ENCODE results near the gene ASB2.

ASB2 gene

DNA sequence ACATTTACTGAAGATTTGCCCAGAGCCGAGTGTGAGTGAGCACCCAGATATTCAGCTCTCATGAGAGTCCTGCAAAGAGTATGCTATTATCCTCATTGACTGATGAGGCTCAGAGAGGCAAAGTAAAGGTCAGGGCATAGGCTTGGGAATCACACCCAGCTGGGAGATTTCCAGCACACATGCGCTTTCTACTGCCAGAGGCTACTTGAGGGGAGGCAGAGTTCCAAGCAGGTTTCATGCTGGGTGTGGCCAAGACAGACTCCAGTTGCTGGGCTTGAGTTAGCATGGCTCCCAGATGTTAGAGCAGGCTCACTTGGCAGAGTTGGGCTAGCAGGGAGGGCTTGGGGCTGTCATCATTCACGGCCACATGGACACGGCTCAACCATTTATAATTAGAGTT is 63.6 kb downstream of the ASB2 start:
- in situ Hi-C loops (cut with HindIII; ENCODE audit: low sequenced_read_pairs): loop anchor here (25.0 kb wide), 1 partner anchor 250 kb away; no protein-coding TSS in a partner anchor

DNA sequence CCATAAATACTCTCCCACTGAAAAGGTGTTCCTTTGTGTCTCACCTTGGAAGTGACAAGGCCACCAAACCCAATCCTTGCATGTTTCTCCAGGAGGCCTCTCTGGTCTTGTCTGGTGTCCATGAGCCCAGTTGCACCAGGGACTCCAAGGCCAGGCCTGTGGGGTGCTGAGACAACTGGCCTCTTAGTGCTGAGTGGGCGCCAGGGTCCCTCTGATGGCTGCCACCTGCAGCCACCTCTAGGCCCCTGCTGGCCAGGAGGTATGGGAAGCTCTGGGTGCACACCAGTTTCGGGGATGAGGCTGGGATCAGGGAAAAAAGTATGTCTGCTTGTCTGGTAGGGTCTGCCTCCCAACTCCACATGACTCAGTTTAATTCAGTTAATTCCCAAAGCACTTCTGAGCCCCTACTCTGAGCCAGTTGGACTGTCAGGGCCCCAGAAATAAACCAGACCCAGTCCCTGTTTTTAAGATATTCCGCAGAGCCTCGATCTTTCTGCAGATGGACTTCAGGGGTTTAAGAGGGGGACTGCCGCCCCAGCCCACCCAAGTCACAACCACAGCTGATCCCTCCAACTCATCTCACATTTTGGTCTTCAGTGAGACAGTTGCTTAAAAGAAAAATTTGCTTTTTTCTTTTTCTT is 64.3 kb downstream of the ASB2 start:
- in situ Hi-C loops (cut with HindIII; ENCODE audit: low sequenced_read_pairs): loop anchor here (25.0 kb wide), 1 partner anchor 250 kb away; no protein-coding TSS in a partner anchor

DNA sequence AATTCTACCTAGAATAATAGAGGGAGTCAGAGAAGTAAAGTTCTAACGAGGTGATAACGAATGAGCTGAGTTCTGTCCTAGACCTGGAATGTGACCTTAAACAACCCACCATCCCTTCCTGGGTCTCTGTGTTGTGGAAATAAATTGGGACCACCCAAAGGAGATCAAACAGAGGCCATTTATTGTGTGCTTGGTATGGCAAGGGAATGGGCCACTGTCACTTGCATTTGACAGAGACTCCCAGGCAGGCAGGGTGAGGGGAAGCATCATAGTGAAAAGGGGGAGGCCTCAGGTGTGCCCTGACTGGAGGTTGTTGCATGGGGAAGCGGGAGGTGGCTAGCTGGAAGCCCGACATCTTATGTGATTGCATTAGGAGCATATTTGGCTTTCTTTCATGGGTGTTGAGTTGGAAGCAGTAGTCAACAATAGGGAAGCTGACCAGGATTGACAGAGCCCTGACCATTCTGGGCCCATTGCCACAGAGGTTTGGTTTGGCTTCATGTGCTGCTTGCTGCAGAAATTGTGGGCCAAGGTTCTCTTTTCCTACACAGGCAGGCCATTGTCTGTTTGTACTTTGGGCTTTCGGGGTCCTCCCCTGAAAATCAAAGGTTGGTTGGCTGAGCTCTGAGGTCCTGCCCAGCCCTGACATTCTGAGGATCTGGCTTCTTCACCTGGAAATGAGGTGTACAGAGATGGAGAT is 66.8 kb downstream of the ASB2 start:
- in situ Hi-C loops (cut with HindIII; ENCODE audit: low sequenced_read_pairs): loop anchor here (25.0 kb wide), 1 partner anchor 247 kb away; no protein-coding TSS in a partner anchor

DNA sequence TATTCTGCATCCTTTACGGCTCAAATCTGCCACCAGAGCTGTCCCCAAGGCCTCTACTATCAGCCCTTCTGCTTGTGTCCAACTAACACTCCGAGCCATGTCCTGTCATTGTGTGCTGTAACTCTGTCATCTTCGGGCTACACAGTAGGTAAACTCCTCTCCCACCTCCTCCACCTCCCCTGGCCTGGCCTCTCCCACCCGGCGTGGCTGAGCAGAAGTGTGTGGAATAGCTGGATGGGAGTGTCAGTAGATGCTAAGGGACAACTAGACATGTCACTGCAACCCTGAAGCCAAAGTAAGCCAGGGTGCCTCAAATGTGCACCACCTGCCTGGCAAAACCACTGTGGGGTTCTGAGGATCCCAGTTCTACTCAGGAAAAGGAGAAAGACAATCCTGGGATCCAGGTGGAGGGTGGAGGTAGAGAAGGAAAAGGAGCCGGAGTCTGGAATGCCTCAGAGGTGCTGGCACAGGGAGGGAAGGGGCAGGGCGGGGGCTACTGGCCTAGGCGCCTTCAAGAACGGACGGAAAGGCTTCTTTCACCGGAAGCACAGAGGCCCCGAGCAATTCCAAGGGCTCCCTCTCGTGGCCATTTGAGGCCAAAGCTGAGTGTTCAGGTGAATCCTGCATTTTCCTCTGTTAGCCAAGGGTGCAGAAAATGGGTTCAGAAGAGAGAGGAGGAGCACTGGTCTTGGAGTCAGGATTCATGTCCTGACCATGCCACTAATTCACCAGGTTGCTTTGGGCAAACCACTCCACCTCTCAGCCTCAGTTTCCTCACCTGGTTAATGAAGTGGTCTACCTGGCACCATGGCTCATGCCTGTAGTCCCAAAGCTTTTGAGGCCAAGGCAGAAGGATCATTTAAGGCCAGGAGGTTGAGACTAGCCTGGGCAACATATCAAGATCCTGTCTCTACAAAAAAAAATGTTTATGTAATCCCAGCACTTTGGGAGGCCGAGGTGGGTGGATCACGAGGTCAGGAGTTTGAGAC is 69.7 kb downstream of the ASB2 start:
- in situ Hi-C loops (cut with HindIII; ENCODE audit: low sequenced_read_pairs): loop anchor here (25.0 kb wide), 1 partner anchor 244 kb away; no protein-coding TSS in a partner anchor

DNA sequence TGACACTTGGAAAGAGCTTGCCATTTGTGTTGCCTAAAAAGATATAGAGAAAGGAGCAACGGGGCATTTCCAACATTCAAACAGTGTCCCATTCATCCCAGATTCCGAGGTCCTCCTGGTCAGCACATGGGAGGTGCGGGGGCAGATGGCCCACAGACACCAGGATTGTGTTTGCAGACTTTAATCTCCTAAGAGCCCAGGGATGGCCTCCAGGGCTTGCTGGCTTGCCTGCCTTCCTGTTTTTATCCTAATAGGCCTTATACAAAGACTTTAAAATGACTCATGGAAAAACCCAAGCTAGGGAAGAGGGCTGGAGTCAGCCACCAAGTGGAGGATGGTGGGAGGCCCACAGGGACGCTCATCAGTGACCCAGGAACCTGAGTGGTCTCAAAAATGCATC is 70.7 kb downstream of the ASB2 start:
- in situ Hi-C loops (cut with HindIII; ENCODE audit: low sequenced_read_pairs): loop anchor here (25.0 kb wide), 1 partner anchor 243 kb away; no protein-coding TSS in a partner anchor

DNA sequence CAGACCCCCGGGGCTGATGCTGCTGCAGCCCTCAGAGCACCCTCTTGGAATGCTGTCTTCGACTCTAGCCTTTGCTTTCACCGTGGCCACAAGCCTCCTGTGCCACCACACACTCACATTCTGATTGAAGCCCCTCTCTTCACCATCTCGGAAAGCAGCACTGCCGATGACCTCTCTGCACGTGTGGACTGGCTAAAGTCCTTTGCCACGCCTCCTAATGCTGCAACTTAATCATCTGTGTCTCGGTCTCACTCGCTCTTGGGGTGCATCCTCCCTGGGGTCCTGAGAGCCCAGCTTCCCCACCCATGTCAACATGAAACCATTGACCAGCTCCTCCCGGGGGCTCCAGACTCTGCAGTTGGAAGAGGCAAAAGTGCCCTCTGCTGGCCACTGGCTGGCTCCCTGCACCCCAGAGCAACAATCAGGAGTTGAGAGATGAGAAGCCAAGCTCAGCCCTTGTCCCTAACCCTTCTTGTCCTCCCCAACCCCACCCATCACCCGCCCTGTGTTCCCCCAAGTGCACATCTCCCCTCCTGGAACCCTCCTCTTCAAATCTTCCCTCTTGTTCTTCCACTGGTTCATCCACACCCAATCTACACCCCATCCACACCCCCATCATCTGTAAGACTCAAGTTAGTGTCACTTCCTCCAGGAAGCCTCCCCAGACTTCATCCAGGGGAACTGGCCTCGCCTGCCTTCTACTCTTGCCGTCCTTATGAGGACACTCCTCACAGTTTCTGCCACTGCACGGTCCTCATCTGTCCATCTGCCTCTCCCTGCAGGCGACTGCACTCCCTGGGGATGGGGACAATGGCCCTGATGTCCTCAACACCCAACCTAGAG is 72.8 kb downstream of the ASB2 start:
- in situ Hi-C loops (cut with HindIII; ENCODE audit: low sequenced_read_pairs): loop anchor here (25.0 kb wide), 1 partner anchor 241 kb away; no protein-coding TSS in a partner anchor

DNA sequence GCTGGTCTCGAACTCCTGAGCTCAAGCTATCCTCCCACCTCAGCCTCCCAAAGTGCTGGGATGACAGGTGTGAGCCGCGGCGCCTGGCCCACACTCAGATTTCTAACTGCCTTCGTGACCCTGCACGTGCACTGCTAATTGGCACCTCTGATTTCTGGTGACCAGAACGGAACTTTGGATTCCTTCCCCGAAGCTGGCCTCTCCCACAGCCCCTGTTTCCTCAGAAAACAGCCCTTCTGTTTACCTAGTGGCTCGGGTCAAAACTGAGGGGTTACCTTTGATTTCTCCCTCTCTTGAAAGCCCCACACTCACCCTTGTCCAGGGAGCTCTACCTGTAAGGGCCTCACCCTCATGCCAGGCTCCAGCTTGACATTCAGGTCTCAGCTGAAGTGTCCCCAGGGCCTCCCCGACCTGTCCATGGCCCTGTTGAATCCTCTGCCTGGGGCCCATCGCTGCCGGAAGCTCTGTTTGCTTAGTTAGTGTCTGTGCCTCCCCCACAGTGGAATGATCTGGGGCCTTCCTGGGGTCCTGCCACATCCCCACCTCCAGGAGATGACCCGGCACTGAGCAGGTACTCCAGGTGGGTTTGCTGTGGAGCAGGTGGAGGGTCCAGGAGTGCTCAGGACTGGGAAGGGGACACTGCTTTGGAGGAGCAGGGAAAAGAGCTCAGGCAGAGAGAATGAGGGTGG is 73.6 kb downstream of the ASB2 start:
- in situ Hi-C loops (cut with HindIII; ENCODE audit: low sequenced_read_pairs): loop anchor here (25.0 kb wide), 1 partner anchor 240 kb away; no protein-coding TSS in a partner anchor

DNA sequence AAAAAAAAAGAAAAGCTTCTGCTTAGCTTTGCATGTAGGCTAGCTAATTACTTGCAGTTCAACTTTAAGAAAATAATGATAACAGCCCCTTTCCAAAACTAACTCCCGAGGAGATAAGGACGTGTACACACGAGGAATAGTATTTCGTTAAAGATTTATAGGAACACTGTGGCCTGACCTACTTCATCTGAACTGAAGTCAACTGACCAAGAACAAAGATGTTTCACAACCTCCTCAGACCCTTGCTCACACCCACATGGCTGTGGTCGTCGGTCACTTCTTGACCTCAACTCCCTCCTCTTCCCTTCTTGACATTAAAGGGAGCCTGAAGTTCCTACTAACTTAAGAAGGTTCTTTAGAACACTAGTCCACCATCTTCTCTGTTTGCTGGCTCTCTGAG is 74.6 kb downstream of the ASB2 start:
- in situ Hi-C loops (cut with HindIII; ENCODE audit: low sequenced_read_pairs): loop anchor here (25.0 kb wide), 1 partner anchor 240 kb away; no protein-coding TSS in a partner anchor

DNA sequence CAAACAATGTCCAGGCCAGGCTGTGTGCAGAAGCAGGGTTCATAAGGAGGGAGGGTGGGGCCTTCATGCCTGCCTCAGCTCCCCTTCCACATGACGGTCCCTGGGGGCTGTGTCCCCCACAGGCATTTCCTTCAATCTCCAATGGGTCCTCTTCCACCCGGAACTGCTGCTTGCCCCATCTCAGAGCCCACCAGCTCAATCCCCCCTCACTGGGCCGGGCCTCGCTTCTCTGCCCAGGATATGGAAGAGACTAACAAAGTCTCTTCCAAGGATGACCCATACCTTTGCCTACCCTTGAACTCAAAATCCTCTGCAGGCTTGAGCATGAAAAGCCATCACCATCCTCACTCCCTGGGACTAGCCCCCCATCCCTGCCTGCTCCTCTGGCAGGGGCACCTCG is 77.6 kb downstream of the ASB2 start:
- in situ Hi-C loops (cut with HindIII; ENCODE audit: low sequenced_read_pairs): no loop called here

DNA sequence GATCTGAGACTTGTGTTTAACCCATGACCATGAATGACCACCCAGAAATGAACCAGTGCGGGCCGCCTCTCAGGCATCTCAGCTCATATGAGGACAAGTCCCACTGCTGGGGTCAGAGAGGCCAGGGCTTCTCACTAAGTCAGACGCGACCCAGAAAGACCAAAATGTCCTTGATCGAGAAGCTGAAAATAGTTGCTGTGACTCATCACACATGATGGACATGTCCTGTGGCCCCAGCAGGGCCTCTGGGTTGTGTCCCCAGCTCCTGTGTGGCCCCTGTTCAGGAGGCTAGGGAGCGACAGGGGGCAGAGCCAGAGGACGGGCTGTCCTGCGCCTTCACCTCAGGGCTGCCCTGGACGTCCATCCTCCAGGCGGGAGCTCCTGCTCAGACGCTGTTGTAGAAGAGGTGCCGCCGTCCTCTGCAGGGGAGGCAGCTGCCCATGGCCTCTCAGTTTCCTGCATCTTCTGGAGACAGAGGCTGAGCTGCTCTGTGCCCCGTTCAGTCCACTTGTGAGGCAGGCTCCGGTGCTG is 78.2 kb downstream of the ASB2 start:
- in situ Hi-C loops (cut with HindIII; ENCODE audit: low sequenced_read_pairs): no loop called here

DNA sequence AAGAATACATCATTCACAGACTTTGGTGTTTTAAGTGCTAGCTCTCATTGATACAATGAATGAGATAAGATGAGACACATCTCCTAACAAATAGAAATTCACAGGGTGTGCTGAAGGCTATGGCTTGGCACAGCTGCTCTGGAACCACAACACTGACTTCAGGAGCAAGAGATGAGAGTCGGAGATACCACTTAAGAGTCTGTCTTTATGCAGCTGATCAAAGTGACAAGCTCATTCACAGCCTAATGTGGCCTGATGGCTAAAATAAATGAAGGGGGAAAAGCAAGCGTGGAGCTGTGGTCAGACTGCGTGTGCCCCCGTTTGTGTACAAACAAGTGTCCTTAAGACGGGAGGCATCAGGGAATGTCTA is 78.9 kb downstream of the ASB2 start:
- in situ Hi-C loops (cut with HindIII; ENCODE audit: low sequenced_read_pairs): no loop called here

DNA sequence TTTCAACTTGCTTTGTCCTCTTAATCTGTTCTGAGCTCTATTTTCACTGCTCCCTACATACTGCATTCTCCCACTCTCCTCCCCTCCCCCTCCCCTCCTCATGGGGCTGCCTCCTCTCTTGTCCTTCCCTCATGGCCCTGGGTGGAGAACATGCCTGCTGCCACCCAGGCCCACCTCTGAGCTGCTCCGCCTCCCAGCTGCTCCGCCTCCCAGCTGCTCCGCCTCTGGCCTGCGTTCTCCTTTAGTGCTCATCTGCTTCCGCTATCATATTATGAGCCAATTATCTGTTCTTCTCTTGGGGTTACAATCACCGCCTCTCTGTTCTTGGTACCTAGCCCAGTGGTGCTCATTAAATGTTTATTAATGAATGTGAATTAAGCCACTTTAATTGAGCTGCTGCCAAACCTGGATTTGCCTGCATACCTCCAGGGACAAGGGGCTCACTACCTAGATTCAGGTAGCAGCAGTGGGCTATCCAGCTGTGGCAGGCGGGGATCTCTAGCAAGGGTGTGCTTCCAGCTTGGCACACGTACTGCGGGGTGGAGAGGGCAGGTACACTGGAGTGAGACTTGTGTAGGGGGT is 81.3 kb downstream of the ASB2 start:
- in situ Hi-C loops (cut with HindIII; ENCODE audit: low sequenced_read_pairs): no loop called here

DNA sequence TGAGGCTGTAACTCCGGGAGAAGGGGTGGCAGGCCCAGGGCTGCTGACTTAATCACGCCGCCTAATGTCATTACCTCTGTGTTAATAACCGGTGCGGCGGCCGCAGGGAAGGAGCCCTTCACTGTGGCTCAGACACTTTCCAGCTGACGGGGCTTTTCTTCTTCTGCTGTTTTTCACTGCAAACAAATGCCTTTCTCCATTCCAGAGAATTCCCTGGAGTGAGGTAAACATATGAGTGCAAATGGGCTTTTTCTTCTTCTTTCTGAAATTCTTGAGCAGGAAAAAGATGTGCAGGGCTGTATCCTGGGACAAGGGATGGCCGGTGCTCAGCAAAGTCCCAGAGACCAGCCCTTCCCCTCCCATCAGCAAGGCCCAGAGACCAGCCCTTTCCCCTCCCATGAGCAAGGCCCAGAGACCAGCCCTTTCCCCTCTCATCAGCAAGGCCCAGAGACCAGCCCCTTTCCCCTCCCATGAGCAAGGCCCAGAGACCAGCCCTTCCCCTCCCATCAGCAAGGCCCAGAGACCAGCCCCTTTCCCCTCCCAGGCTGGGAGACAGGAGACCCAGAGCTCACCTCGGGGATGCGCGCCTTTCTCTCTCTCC is 82.6 kb downstream of the ASB2 start:
- in situ Hi-C loops (cut with HindIII; ENCODE audit: low sequenced_read_pairs): no loop called here

DNA sequence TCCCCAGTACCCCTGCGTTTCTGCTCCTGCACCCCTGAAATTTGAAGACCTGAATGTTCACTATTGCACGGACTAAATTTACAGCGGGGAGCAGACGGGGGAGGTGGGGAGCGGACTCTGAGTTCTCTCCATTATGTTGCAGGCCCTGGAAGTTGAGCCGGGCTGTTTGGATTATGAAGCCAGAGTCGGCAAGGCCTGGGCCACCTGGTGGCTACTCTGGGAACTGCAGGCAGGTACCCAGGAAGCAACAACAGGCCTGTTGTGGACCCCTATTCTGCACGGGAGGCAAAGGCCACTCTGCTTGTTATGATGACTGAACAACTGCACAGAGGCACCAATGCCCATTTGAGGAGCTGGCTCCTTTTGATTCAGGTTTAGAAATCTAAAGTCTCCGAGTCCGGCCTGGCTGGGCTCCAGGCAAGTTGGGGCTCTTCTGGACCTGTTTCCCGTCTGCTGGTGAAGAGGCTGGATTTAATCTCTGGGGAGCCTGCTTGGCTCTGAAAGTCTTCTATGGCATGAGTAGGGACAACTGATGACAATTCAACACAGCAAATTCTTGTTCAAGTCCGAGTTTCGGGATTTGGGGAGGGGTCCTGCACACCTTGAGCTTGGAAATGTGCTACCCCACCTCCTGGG is 83.3 kb downstream of the ASB2 start:
- in situ Hi-C loops (cut with HindIII; ENCODE audit: low sequenced_read_pairs): no loop called here

DNA sequence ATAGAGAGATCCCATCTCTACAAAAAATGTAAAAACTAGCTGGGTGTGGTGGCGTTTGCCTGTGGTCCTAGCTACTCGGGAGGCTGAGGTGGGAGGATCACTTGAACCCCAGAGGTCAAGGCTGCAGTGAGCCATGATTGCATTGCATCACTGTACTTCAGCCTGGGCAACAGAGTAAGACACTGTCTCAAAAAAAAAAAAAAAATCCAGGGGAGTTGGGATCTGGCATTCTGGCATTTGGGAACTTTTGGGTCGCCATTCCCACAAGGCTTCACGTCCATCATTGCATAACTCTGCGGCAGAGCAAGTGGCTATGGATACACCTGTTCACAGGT is 83.9 kb downstream of the ASB2 start:
- in situ Hi-C loops (cut with HindIII; ENCODE audit: low sequenced_read_pairs): no loop called here

DNA sequence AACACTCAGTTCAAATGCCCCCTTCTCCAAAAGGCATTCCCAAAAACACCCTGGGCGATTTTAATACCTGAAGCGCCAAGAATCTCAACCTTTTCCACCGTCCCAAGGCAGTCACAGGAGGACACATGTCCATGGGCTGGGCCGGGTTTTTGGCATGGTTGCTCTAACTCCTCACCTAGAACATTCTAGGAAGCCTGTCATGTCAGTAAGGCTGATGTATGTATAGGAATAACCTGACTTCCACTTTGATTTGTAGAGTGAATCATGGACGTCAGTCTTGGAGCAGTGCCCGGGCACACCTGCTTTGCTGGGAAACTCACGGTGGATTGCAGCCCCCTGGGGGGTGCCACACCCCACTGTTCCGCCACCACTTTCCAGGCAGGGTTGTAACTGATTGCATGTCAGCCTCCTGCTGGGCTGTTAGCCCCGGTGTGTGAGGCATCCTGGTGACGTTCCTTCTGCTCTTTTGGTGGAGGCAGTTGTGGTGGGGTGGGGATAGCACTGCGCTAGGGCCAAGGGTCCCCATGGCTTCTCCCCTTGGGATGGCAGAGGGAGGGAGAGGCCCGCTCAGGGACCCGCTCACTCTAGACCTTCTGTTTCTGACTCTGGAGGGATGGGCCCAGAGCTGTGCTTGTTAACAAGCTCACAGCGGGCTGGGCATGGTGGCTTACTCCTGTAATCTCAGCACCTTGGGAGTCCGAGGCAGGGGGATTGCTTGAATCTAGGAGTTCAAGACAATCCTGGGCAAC is 84.4 kb downstream of the ASB2 start:
- in situ Hi-C loops (cut with HindIII; ENCODE audit: low sequenced_read_pairs): no loop called here

DNA sequence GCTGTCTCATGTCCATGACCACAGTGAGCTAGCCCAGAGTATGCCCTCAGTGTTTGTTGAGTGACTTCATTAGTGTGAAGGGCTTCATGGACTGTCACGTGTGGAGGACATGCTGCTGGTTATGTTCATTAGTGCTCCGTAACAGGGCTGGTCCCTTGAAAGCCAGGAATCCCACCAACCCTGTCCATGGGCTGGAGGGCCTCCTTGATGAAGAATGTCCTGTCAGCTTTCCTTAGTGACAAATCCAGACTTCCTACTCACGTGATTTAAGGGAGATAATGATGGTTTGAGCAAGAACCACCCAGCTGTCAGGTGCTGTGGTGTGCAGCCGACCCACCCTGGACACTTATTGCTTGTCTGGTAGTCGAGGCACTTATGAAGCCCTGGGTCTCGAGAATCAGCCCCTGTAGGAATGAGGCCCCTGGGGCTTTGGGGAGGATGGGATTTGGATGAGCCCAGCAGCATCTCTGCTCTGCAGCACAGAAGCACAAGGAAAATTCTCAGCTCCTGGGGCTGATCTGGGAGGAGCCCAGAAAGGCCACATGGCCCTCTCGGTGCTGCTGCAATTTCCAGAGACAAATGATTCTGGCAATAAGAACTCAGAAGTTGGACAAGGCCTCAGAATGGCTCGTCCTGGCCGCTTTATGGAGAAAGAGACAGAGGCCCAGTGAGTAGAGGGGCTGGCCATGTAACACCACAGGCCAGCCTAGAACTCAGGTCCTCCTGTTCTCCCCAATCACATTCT is 86.5 kb downstream of the ASB2 start:
- in situ Hi-C loops (cut with HindIII; ENCODE audit: low sequenced_read_pairs): no loop called here

All from DLD1 (cell line).